A673 (cell line): ENCODE results near the gene IDNK. TPM values are rescaled to one million over a fixed set of nuclear protein-coding genes. Genes with fewer than 3 reads are reported as not detected.

ENCODE experiments used
- BruUV-seq: library from RNA; stranded (reverse); fragments of 400-500 nt; replicated peaks from 2 replicates; lab custom pipeline; 2021; lab: Mats Ljungman, UMichigan
- CTCF ChIA-PET: fragments of 300-600 bp; sonication (Branson Sonifier 250); formaldehyde crosslinking; loops from one replicate; lab custom pipeline; 2022; ENCODE audit warnings: antibody characterized with exemption; lab: Charles Lee
- POLR2A ChIA-PET: fragments of 300-600 bp; sonication (Branson Sonifier 250); formaldehyde crosslinking; loops from one replicate; lab custom pipeline; 2022; ENCODE audit warnings: antibody characterized with exemption; ENCODE audit not compliant: low non-redundant PET; lab: Charles Lee
- DNase-seq: peaks from one replicate; pipeline ENCODE4 v3.0.0-alpha.2; 2015; ENCODE audit warnings: low spot score
- H3K27ac ChIP-seq: fragments of 200-600 bp; sonication (generic); 2 replicates; pipeline ENCODE4 v1.5.1; 2016; ENCODE audit warnings: mixed run types, low read depth, mild to moderate bottlenecking, mixed read lengths, antibody characterized with exemption, low read length; ENCODE audit not compliant: poor library complexity, severe bottlenecking
- H3K27me3 ChIP-seq: fragments of 200-600 bp; sonication (generic); replicated peaks from 2 replicates; pipeline ENCODE4 v1.6.1; 2017; ENCODE audit warnings: mixed run types, low read depth, mild to moderate bottlenecking, mixed read lengths, antibody characterized with exemption, low read length; ENCODE audit not compliant: insufficient read depth, poor library complexity
- H3K36me3 ChIP-seq: fragments of 200-600 bp; sonication (generic); 2 replicates; pipeline ENCODE4 v1.6.1; 2016; ENCODE audit warnings: mixed run types, mild to moderate bottlenecking, mixed read lengths, antibody characterized with exemption, low read length; ENCODE audit not compliant: insufficient read depth, poor library complexity, severe bottlenecking
- H3K4me1 ChIP-seq: fragments of 200-600 bp; sonication (generic); 2 replicates; pipeline ENCODE4 v1.6.1; 2017; ENCODE audit warnings: mixed run types, mild to moderate bottlenecking, mixed read lengths, antibody characterized with exemption, low read length; ENCODE audit not compliant: insufficient read depth, poor library complexity, severe bottlenecking
- H3K4me3 ChIP-seq: fragments of 200-600 bp; sonication (generic); 2 replicates; pipeline ENCODE4 v1.5.1; 2016; ENCODE audit warnings: low read depth, mixed run types, mild to moderate bottlenecking, mixed read lengths, low read length; ENCODE audit not compliant: poor library complexity, severe bottlenecking
- H3K9me3 ChIP-seq: fragments of 200-600 bp; sonication (generic); 2 replicates; pipeline ENCODE4 v1.6.1; 2016; ENCODE audit warnings: mixed run types, low read depth, mild to moderate bottlenecking, mixed read lengths, antibody characterized with exemption, low read length; ENCODE audit not compliant: poor library complexity, severe bottlenecking
- CTCF ChIP-seq: fragments of 300-800, 200-600 bp; sonication (generic); conservative IDR thresholded peaks from 2 replicates; pipeline ENCODE4 v1.5.1; 2017; ENCODE audit warnings: low read depth, mild to moderate bottlenecking, antibody characterized with exemption, low read length, moderate library complexity, mixed read lengths
- EZH2 ChIP-seq: fragments of 200-600 bp; sonication (generic); IDR thresholded peaks from 2 replicates; pipeline ENCODE4 v1.6.1; 2017; ENCODE audit warnings: borderline replicate concordance, low read depth, mild to moderate bottlenecking, mixed read lengths, antibody characterized with exemption, low read length; ENCODE audit not compliant: poor library complexity, severe bottlenecking
- intact Hi-C: fragments of 100-400 bp; cut with micrococcal nuclease; formaldehyde crosslinking; loops from one replicate; pipeline ENCODE4 v1.10.0; 2022; ENCODE audit not compliant: unreplicated experiment
- total RNA-seq: library from RNA; stranded (reverse); gene quantifications from 2 replicates; pipeline ENCODE4 v1.2.3, GENCODE V29; 2021

Gene IDNK
- total RNA-seq, 1 experiment from 2014 or later, result 1.6 TPM

- Histone ChIP-seq H3K4me3 (no peak overlapping the region), H3K27ac (no peak overlapping the region), H3K27me3 (no peaks in the 10 kb centered on the region), H3K36me3 (peaks cover 62% of the 10 kb centered on the region), H3K4me1 (no peaks in the 10 kb centered on the region), H3K9me3 (no peaks in the 10 kb centered on the region)
- DNase-seq, result no peak
- TF ChIP-seq CTCF (no peak), EZH2 (no peak)
- CTCF ChIA-PET, result no interaction called here
- POLR2A ChIA-PET, result no interaction called here
- no TSS peak for BruUV-seq
- intact Hi-C loops, result no loop called here
Measured at GRCh38 chr9:83680233-83680632, 57.3 kb downstream of the IDNK start.

GRCh38 chr9:83681490-83681889, 58.5 kb downstream of the IDNK start:
- no peaks in the 10 kb centered on the region for H3K4me1 ChIP-seq
- no peaks in the 10 kb centered on the region for H3K9me3 ChIP-seq
- TF ChIP-seq CTCF (no peak), EZH2 (no peak)
- intact Hi-C loops, result no loop called here
- no peak overlapping the region for H3K27ac ChIP-seq
- H3K27me3 ChIP-seq, result no peaks in the 10 kb centered on the region
- H3K4me3 ChIP-seq, result no peak overlapping the region
- no TSS peak for BruUV-seq
- DNase-seq, result no peak
- peaks cover 52% of the 10 kb centered on the region for H3K36me3 ChIP-seq
- ChIA-PET CTCF (no interaction called here), POLR2A (no interaction called here)

- no TSS peak for BruUV-seq
- peaks cover 4% of the 10 kb centered on the region for H3K36me3 ChIP-seq
- H3K4me3 ChIP-seq, result no peak overlapping the region
- no peak for TF ChIP-seq CTCF
- TF ChIP-seq EZH2, result no peak
- intact Hi-C loops, result no loop called here
- H3K4me1 ChIP-seq, result peaks cover 19% of the 10 kb centered on the region
- no peaks in the 10 kb centered on the region for H3K9me3 ChIP-seq
- ChIA-PET POLR2A (no interaction called here), CTCF (no interaction called here)
- no peak for DNase-seq
- no peaks in the 10 kb centered on the region for H3K27me3 ChIP-seq
- no peak overlapping the region for H3K27ac ChIP-seq
Measured at GRCh38 chr9:83688921-83689320, 66.0 kb downstream of the IDNK start.
